ENCODE data around the gene RNASE9. TPM values are rescaled to one million over a fixed set of nuclear protein-coding genes. Genes with fewer than 3 reads are reported as not detected.

RNASE9 gene
- total RNA-seq, 1 donor from 2014 or later, result not detected

- ATAC-seq (ENCODE audit: low read depth) (no peak), DNase-seq (no peak)
- Mint-ChIP-seq H3K36me3 (ENCODE audit: low read depth) (no peaks in the 10 kb centered on the region), H3K27ac (no peak overlapping the region), H3K9me3 (no peaks in the 10 kb centered on the region), H3K27me3 (peaks cover 8% of the 10 kb centered on the region), H3K4me1 (peaks cover 8% of the 10 kb centered on the region), H3K4me3 (no peak overlapping the region)
- POLR2A ChIA-PET, result interaction anchor here (1.0 kb wide), 1 partner anchor 187 kb away, joined by 4 read pairs; the partner anchor contains the start of gene PARP2
- no peak for TF ChIP-seq CTCF (IDR thresholded peaks at IDR 0.05)
- CTCF ChIA-PET, result interaction anchor here (0.9 to 2.3 kb wide), 5 partner anchors 11 to 162 kb away, joined by 3 to 11 read pairs (median 8); partner anchors contain the start of gene TEP1
- intact Hi-C loops (cut with micrococcal nuclease), result loop anchor here (2.0 to 5.0 kb wide), 3 partner anchors 38 to 203 kb away; partner anchors contain the start of gene PNP
Measured at GRCh38 chr14:20529806-20530205, 31.0 kb downstream of the RNASE9 start.

GRCh38 chr14:20524027-20524426 lies 36.8 kb downstream of the RNASE9 start:
- no peaks in the 10 kb centered on the region for H3K36me3 Mint-ChIP-seq (ENCODE audit: low read depth)
- ATAC-seq (ENCODE audit: low read depth) (no peak), DNase-seq (no peak)
- H3K4me3 Mint-ChIP-seq, result no peak overlapping the region
- H3K27me3 Mint-ChIP-seq, result no peaks in the 10 kb centered on the region
- TF ChIP-seq CTCF (IDR thresholded peaks at IDR 0.05), result no peak
- intact Hi-C loops (cut with micrococcal nuclease), result no loop called here
- H3K9me3 Mint-ChIP-seq, result peaks cover 2% of the 10 kb centered on the region
- H3K4me1 Mint-ChIP-seq, result peaks cover 2% of the 10 kb centered on the region
- ChIA-PET POLR2A (no interaction called here), CTCF (no interaction called here)
- no peak overlapping the region for H3K27ac Mint-ChIP-seq

- H3K27me3 Mint-ChIP-seq, result no peaks in the 10 kb centered on the region
- CTCF ChIA-PET, result interaction anchor here (1.2 kb wide), 1 partner anchor 9 kb away, joined by 5 read pairs; no protein-coding TSS in a partner anchor
- H3K9me3 Mint-ChIP-seq, result peaks cover 2% of the 10 kb centered on the region
Measured at GRCh38 chr14:20522332-20522731, 38.5 kb downstream of the RNASE9 start.

GRCh38 chr14:20516921-20517320 lies 43.9 kb downstream of the RNASE9 start:
- peaks cover 12% of the 10 kb centered on the region for H3K4me1 Mint-ChIP-seq
- H3K27me3 Mint-ChIP-seq, result no peaks in the 10 kb centered on the region
- no peak overlapping the region for H3K27ac Mint-ChIP-seq
- CTCF ChIA-PET, result no interaction called here
- no peak for TF ChIP-seq CTCF (IDR thresholded peaks at IDR 0.05)
- H3K9me3 Mint-ChIP-seq, result peaks cover 2% of the 10 kb centered on the region
- H3K36me3 Mint-ChIP-seq (ENCODE audit: low read depth), result no peaks in the 10 kb centered on the region
- H3K4me3 Mint-ChIP-seq, result no peak overlapping the region
- POLR2A ChIA-PET, result no interaction called here
- ATAC-seq (ENCODE audit: low read depth) (no peak), DNase-seq (no peak)
- intact Hi-C loops (cut with micrococcal nuclease), result no loop called here

More at GRCh38 chr14:20522332-20522731, 38.5 kb downstream of the RNASE9 start:
- ATAC-seq (ENCODE audit: low read depth) (no peak), DNase-seq (no peak)
- Mint-ChIP-seq H3K27ac (no peak overlapping the region), H3K36me3 (ENCODE audit: low read depth) (no peaks in the 10 kb centered on the region), H3K4me3 (no peak overlapping the region), H3K4me1 (peaks cover 2% of the 10 kb centered on the region)
- intact Hi-C loops (cut with micrococcal nuclease), result loop anchor here (1.0 kb wide), 1 partner anchor 10 kb away; no protein-coding TSS in a partner anchor
- no peak for TF ChIP-seq CTCF (IDR thresholded peaks at IDR 0.05)
- POLR2A ChIA-PET, result no interaction called here

GRCh38 chr14:20515846-20516245 lies 45.0 kb downstream of the RNASE9 start:
- Mint-ChIP-seq H3K27ac (no peak overlapping the region), H3K4me3 (no peak overlapping the region), H3K4me1 (peaks cover 23% of the 10 kb centered on the region), H3K27me3 (no peaks in the 10 kb centered on the region), H3K9me3 (peaks cover 2% of the 10 kb centered on the region), H3K36me3 (ENCODE audit: low read depth) (no peaks in the 10 kb centered on the region)
- ChIA-PET CTCF (no interaction called here), POLR2A (no interaction called here)
- no peak for DNase-seq
- no peak for TF ChIP-seq CTCF (IDR thresholded peaks at IDR 0.05)
- no peak for ATAC-seq (ENCODE audit: low read depth)
- intact Hi-C loops (cut with micrococcal nuclease), result no loop called here

Measured in activated B cell treated with CpG ODN at 0.5 μM for 24 hours (primary cell).